Kidney epithelial cell (primary cell): ENCODE results near the gene TLE7. TPM values are rescaled to one million over a fixed set of nuclear protein-coding genes. Genes with fewer than 3 reads are reported as not detected.

Source experiments
- DNase-seq: peaks from one replicate; pipeline ENCODE4 v3.0.0-alpha.2; 2010; ENCODE audit warnings: low read depth
- H3K27me3 ChIP-seq: 2 replicates; pipeline ENCODE4 v1.6.0; 2011; ENCODE audit warnings: low read length; ENCODE audit not compliant: control insufficient read depth, insufficient read depth
- H3K36me3 ChIP-seq: 2 replicates; pipeline ENCODE4 v1.5.1; 2011; ENCODE audit warnings: low read length; ENCODE audit not compliant: control insufficient read depth, insufficient read depth
- H3K4me3 ChIP-seq: 2 replicates; pipeline ENCODE4 v1.5.1; 2011; ENCODE audit warnings: low read depth, mild to moderate bottlenecking, control low read depth, low read length
- total RNA-seq: library from RNA; depleted of rRNA; stranded (reverse); fragments of >200 nt; gene quantifications from 2 replicates; pipeline ENCODE4 v1.2.3, GENCODE V29; 2015
- TF ChIP-seq, protein P1 (sequence below): IDR thresholded peaks from 2 replicates; pipeline ENCODE4 v1.5.1; 2011; ENCODE audit warnings: mild to moderate bottlenecking, moderate library complexity, low read length, control low read depth, inconsistent platforms; ENCODE audit not compliant: insufficient read depth, poor library complexity, severe bottlenecking

Gene TLE7
- total RNA-seq, 1 donor from 2014 or later = not detected

GRCh38 chr16:71396594-71396993, 45.3 kb downstream of the TLE7 start:
- H3K4me3 ChIP-seq = no peak overlapping the region
- DNase-seq = no peak
- no peaks in the 10 kb centered on the region for H3K36me3 ChIP-seq
- TF ChIP-seq, protein P1, sequence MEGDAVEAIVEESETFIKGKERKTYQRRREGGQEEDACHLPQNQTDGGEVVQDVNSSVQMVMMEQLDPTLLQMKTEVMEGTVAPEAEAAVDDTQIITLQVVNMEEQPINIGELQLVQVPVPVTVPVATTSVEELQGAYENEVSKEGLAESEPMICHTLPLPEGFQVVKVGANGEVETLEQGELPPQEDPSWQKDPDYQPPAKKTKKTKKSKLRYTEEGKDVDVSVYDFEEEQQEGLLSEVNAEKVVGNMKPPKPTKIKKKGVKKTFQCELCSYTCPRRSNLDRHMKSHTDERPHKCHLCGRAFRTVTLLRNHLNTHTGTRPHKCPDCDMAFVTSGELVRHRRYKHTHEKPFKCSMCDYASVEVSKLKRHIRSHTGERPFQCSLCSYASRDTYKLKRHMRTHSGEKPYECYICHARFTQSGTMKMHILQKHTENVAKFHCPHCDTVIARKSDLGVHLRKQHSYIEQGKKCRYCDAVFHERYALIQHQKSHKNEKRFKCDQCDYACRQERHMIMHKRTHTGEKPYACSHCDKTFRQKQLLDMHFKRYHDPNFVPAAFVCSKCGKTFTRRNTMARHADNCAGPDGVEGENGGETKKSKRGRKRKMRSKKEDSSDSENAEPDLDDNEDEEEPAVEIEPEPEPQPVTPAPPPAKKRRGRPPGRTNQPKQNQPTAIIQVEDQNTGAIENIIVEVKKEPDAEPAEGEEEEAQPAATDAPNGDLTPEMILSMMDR = no peak
- no peaks in the 10 kb centered on the region for H3K27me3 ChIP-seq

- no peaks in the 10 kb centered on the region for H3K27me3 ChIP-seq
- no peak for DNase-seq
- TF ChIP-seq, protein P1 = no peak
- no peak overlapping the region for H3K4me3 ChIP-seq
- H3K36me3 ChIP-seq = no peaks in the 10 kb centered on the region
Measured at GRCh38 chr16:71389330-71389729, 52.5 kb downstream of the TLE7 start.

DNA sequence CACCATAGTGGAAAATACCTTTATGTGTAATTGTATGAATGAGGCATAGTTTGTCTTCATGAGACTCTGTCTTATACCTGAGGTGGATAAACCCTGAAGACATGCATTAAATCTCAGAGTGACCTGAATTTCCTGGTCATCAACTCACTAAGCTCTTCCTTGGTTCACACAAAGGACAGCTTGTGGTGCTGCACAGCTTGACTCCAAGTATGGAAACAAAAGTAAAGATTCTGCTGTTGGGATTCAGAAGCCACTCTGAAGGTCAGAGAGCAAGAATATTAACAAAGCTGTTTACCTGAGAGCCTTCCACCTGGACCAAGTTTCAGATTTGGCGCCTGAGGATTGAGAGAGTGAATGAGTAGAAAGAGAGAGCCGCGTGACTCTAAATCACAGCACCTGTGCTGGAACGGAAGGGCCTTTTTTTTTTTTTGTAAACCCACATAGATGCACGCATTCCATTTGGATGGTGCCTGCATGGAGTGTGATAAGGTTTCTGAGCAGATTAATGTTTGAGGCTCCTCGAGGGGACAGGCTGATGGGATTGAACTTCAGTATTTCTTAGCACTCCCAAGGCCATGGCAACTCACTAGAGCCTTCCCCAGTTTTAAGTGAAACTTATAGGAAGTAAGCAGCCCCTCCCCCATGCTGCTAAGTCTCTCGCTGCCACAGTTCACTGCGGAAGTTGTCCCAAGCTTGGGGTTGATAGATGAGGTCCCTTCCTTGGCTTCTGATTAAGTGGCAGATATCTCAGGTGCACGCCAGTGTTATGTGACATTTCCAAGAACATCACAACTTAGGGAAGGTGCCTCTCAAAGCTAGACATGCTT, 54.6 kb downstream of the TLE7 start:
- Histone ChIP-seq H3K36me3 (no peaks in the 10 kb centered on the region), H3K27me3 (no peaks in the 10 kb centered on the region), H3K4me3 (no peak overlapping the region)
- DNase-seq = no peak
- TF ChIP-seq, protein P1 = no peak

GRCh38 chr16:71384073-71384724, 57.7 kb downstream of the TLE7 start:
- Histone ChIP-seq H3K36me3 (no peaks in the 10 kb centered on the region), H3K27me3 (no peaks in the 10 kb centered on the region), H3K4me3 (no peak overlapping the region)
- no peak for DNase-seq
- TF ChIP-seq, protein P1 = no peak

GRCh38 chr16:71383054-71383773, 58.6 kb downstream of the TLE7 start:
- TF ChIP-seq, protein P1 = no peak
- Histone ChIP-seq H3K36me3 (no peaks in the 10 kb centered on the region), H3K4me3 (no peak overlapping the region), H3K27me3 (no peaks in the 10 kb centered on the region)
- no peak for DNase-seq
